Endothelial cell of umbilical vein (primary cell): ENCODE measurements around the gene GNPDA1. TPM values are rescaled to one million over a fixed set of nuclear protein-coding genes. Genes with fewer than 3 reads are reported as not detected.

Experiments used
- BruUV-seq: library from RNA; stranded (reverse); fragments of 400-500 nt; replicated peaks from 2 replicates; lab custom pipeline; 2021; lab: Mats Ljungman, UMichigan
- CTCF ChIA-PET: fragments of 300-600, 350-600 bp; sonication (Branson Sonifier 250); formaldehyde crosslinking; loops from one replicate; lab custom pipeline; 2021; ENCODE audit warnings: antibody characterized with exemption, inconsistent platforms; lab: Charles Lee
- POLR2A ChIA-PET: fragments of 300-600, 350-600 bp; sonication (Branson Sonifier 250); formaldehyde crosslinking; loops from one replicate; lab custom pipeline; 2021; ENCODE audit warnings: antibody characterized with exemption, inconsistent platforms; lab: Charles Lee
- DNase-seq: peaks from one replicate; pipeline ENCODE4 v3.0.0-alpha.2; 2011; ENCODE audit warnings: low read depth, low spot score
- FAIRE-seq: peaks from 2 replicates; lab custom pipeline; 2011; peaks lifted over from hg19 to GRCh38; lab: Jason Lieb, UNC
- H2AFZ ChIP-seq: 2 replicates; pipeline ENCODE4 v1.6.0; 2012; ENCODE audit warnings: low read depth, low read length, control low read depth, inconsistent platforms
- H3K27ac ChIP-seq: 2 replicates; pipeline ENCODE4 v1.5.1; 2011; ENCODE audit warnings: low read depth, mild to moderate bottlenecking, control low read depth, low read length, moderate library complexity; ENCODE audit not compliant: insufficient read depth
- H3K27me3 ChIP-seq, 2 experiments: 2 replicates each; pipeline versions ENCODE4 v1.6.0 to v1.6.1; 2011; ENCODE audit warnings: low read length in 2 of 2, mixed read lengths in 1 of 2; ENCODE audit not compliant: control insufficient read depth in 2 of 2, insufficient read depth in 2 of 2
- H3K36me3 ChIP-seq, 2 experiments: 2 replicates in 1 of 2; 3 replicates in 1 of 2; pipeline ENCODE4 v1.5.1; 2011; ENCODE audit warnings: low read length in 2 of 2, mild to moderate bottlenecking in 1 of 2, moderate library complexity in 1 of 2; ENCODE audit not compliant: control insufficient read depth in 2 of 2, insufficient read depth in 2 of 2; ENCODE audit errors: extremely low read depth in 1 of 2
- H3K4me1 ChIP-seq: 3 replicates; pipeline ENCODE4 v1.5.1; 2011; ENCODE audit warnings: mild to moderate bottlenecking, low read length; ENCODE audit not compliant: control insufficient read depth, insufficient read depth; ENCODE audit errors: extremely low read depth
- H3K4me2 ChIP-seq: 2 replicates; pipeline ENCODE4 v1.6.1; 2011; ENCODE audit warnings: low read length, control low read depth, mixed read lengths; ENCODE audit not compliant: insufficient read depth
- H3K4me3 ChIP-seq, 3 experiments: fragments of 200-600 bp in 1 of 3; sonication (generic), shearing (Covaris generic) in 1 of 3; replicated peaks in 1 of 3; 2 replicates each; pipeline ENCODE4 v1.5.1; 2011 to 2016; ENCODE audit warnings: control low read depth in 3 of 3, low read length in 3 of 3, mild to moderate bottlenecking in 2 of 3, inconsistent platforms in 1 of 3, low read depth in 1 of 3, moderate library complexity in 1 of 3; ENCODE audit not compliant: insufficient read depth in 1 of 3
- H3K79me2 ChIP-seq: 2 replicates; pipeline ENCODE4 v1.6.0; 2012; ENCODE audit warnings: low read length, inconsistent platforms; ENCODE audit not compliant: control insufficient read depth, insufficient read depth
- H3K9ac ChIP-seq: replicated peaks from 2 replicates; pipeline ENCODE3; 2011; ENCODE audit warnings: low read length, control low read depth; ENCODE audit not compliant: insufficient read depth; ENCODE audit errors: extremely low read depth
- H3K9me1 ChIP-seq: replicated peaks from 3 replicates; pipeline ENCODE4 v1.6.0; 2011; ENCODE audit warnings: mild to moderate bottlenecking, low read length; ENCODE audit not compliant: control insufficient read depth, insufficient read depth; ENCODE audit errors: extremely low read depth
- H3K9me3 ChIP-seq: replicated peaks from 2 replicates; pipeline ENCODE4 v1.5.1; 2012; ENCODE audit warnings: low read length, inconsistent platforms; ENCODE audit not compliant: control insufficient read depth, insufficient read depth
- H4K20me1 ChIP-seq: replicated peaks from 2 replicates; pipeline ENCODE3; 2011; ENCODE audit warnings: mild to moderate bottlenecking, low read length; ENCODE audit not compliant: control insufficient read depth, insufficient read depth; ENCODE audit errors: extremely low read depth
- EZH2 ChIP-seq: IDR thresholded peaks from 2 replicates; pipeline ENCODE4 v1.6.1; 2012; ENCODE audit warnings: borderline replicate concordance, low read depth, mild to moderate bottlenecking, moderate library complexity, low read length, inconsistent platforms; ENCODE audit not compliant: severe bottlenecking
- FOS ChIP-seq: IDR thresholded peaks from 2 replicates; pipeline ENCODE4 v1.6.1; 2011; ENCODE audit warnings: mild to moderate bottlenecking, low read length, moderate library complexity, borderline replicate concordance; ENCODE audit not compliant: insufficient read depth
- GATA2 ChIP-seq: IDR thresholded peaks from 2 replicates; pipeline ENCODE4 v1.7.0; 2011; ENCODE audit warnings: low read depth, mild to moderate bottlenecking, moderate library complexity, mixed read lengths, low read length; ENCODE audit not compliant: insufficient read length, insufficient read depth
- JUN ChIP-seq: IDR thresholded peaks from 2 replicates; pipeline ENCODE4 v1.6.1; 2011; ENCODE audit warnings: borderline replicate concordance, low read depth; ENCODE audit not compliant: insufficient read length, insufficient read depth
- MYC ChIP-seq: IDR thresholded peaks from one replicate; pipeline ENCODE4 v1.6.1; 2011; ENCODE audit warnings: mild to moderate bottlenecking, low read depth, low read length
- POLR2A ChIP-seq: IDR thresholded peaks from 2 replicates; pipeline ENCODE4 v1.6.1; 2012; ENCODE audit warnings: low read depth, mild to moderate bottlenecking, control low read depth, low read length
- POLR2AphosphoS5 ChIP-seq: IDR thresholded peaks from 2 replicates; pipeline ENCODE4 v1.6.1; 2012; ENCODE audit warnings: low read depth, mild to moderate bottlenecking, control low read depth, low read length, moderate library complexity; ENCODE audit not compliant: insufficient read depth
- dilution Hi-C: fragments of 300-500 bp; cut with MboI; formaldehyde crosslinking; loops from one replicate; pipeline ENCODE4 v1.15.0; 2019; ENCODE audit warnings: low sequenced_read_pairs; ENCODE audit not compliant: extremely low pct_ligation_motif_present
- intact Hi-C: fragments of 100-400 bp; cut with micrococcal nuclease; formaldehyde crosslinking; loops from one replicate; pipeline ENCODE4 v1.10.0; 2022
- polyA plus RNA-seq, 4 experiments: library from polyadenylated mRNA; depleted of rRNA in 3 of 4; stranded (reverse) in 3 of 4; unstranded in 1 of 4; fragments of >200 nt; gene quantifications; 2 replicates each; pipeline versions ENCODE4 v1.2.1 to v1.2.3, GENCODE V29; 2011 to 2012; ENCODE audit warnings: missing spikeins in 1 of 4
- total RNA-seq: library from RNA; stranded (reverse); gene quantifications from 2 replicates; pipeline ENCODE4 v1.2.3, GENCODE V29; 2021
- TF ChIP-seq, protein P1 (sequence below): IDR thresholded peaks from 2 replicates; pipeline ENCODE4 v1.6.1; 2011; ENCODE audit not compliant: insufficient read depth, insufficient read length
- TF ChIP-seq, protein P2 (sequence below), 2 donors: IDR thresholded peaks; 1 replicate in 1 of 2; 2 replicates in 1 of 2; pipeline ENCODE4 v1.5.1; 2011; ENCODE audit warnings: low read length in 2 of 2, mild to moderate bottlenecking in 2 of 2, moderate library complexity in 2 of 2, control low read depth in 1 of 2, inconsistent platforms in 1 of 2, low read depth in 1 of 2; ENCODE audit not compliant: insufficient read depth in 1 of 2; ENCODE audit errors: extremely low read depth in 1 of 2

GNPDA1 gene
- total and polyA plus RNA-seq, 2 donors (not counting 3 experiments of a cell fraction or from before 2014, with no cell fraction given): 22.5 to 49.3 TPM

DNA sequence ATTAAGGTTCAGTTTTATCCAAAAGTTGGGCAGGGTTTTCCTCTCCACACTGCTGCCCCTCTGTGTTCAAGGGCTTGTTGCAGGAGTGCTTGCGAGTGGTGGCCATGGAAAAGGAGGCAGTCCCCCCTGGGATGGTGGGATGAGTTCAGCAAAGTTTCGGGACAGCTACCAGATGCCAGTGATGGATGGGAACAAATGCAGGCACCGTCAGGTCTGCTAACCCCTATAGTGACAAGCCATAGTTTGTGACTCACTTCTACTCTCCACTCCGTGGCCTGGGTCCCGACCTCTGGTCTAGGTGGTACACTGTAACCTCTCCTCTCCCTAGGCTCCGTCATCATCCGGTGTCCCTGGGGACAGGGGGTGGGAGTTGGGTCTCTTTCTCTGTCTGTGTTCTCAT lies 47.8 kb downstream of the GNPDA1 start:
- Histone ChIP-seq H3K9me3 (no peaks in the 10 kb centered on the region), H3K4me2 (no peak overlapping the region), H2AFZ (no peak overlapping the region), H3K4me1 (peaks cover 15% of the 10 kb centered on the region), H3K27me3 (no peaks in the 10 kb centered on the region), H3K4me3 (no peak overlapping the region), H3K9ac (no peak overlapping the region), H3K36me3 (no peaks in the 10 kb centered on the region), H3K9me1 (no peaks in the 10 kb centered on the region), H3K27ac (no peak overlapping the region), H3K79me2 (peaks cover 8% of the 10 kb centered on the region), H4K20me1 (no peaks in the 10 kb centered on the region)
- intact Hi-C loops: no loop called here
- ChIA-PET POLR2A (no interaction called here), CTCF (interaction anchor here (1.6 kb wide), 1 partner anchor 269 kb away, joined by 4 read pairs; no protein-coding TSS in a partner anchor)
- no TSS peak for BruUV-seq
- DNase-seq (no peak), FAIRE-seq (no peak)
- TF ChIP-seq FOS: no peak
- dilution Hi-C loops: no loop called here

DNA sequence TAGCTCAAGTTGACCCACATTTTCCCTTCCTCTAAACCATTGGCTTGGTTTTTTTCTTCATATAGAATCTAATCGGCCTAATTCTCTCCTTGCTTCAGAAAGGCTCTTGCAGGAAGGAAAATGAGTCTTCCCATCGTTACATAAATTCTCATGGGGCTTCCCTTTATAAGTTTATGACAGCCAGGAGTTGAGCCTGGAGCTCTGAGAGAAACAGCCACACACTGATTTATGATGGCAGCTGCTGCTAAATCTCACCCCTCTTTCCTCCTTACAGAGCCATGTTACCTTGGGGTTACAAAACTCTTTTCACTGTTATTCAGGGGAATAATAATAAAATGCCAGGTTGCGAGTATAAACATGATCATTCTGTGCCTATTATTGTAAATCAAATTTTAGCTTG lies 49.1 kb downstream of the GNPDA1 start:
- no peak for FAIRE-seq
- DNase-seq: no peak
- no peaks in the 10 kb centered on the region for H3K27me3 ChIP-seq
- ChIA-PET CTCF (interaction anchor here (0.9 to 8.5 kb wide), 5 partner anchors 12 to 299 kb away, joined by 3 to 303 read pairs (median 4); no protein-coding TSS in a partner anchor), POLR2A (no interaction called here)
- no peak overlapping the region for H3K4me2 ChIP-seq
- no peaks in the 10 kb centered on the region for H3K79me2 ChIP-seq
- no TSS peak for BruUV-seq
- H3K4me1 ChIP-seq: peaks cover 18% of the 10 kb centered on the region
- no peaks in the 10 kb centered on the region for H3K9me1 ChIP-seq
- dilution Hi-C loops: no loop called here
- no peaks in the 10 kb centered on the region for H3K36me3 ChIP-seq
- TF ChIP-seq GATA2 (no peak), POLR2A (no peak), EZH2 (no peak), POLR2AphosphoS5 (no peak), FOS (no peak), JUN (no peak), MYC (no peak)
- TF ChIP-seq, protein P1, sequence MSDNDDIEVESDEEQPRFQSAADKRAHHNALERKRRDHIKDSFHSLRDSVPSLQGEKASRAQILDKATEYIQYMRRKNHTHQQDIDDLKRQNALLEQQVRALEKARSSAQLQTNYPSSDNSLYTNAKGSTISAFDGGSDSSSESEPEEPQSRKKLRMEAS: no peak
- TF ChIP-seq, protein P2, sequence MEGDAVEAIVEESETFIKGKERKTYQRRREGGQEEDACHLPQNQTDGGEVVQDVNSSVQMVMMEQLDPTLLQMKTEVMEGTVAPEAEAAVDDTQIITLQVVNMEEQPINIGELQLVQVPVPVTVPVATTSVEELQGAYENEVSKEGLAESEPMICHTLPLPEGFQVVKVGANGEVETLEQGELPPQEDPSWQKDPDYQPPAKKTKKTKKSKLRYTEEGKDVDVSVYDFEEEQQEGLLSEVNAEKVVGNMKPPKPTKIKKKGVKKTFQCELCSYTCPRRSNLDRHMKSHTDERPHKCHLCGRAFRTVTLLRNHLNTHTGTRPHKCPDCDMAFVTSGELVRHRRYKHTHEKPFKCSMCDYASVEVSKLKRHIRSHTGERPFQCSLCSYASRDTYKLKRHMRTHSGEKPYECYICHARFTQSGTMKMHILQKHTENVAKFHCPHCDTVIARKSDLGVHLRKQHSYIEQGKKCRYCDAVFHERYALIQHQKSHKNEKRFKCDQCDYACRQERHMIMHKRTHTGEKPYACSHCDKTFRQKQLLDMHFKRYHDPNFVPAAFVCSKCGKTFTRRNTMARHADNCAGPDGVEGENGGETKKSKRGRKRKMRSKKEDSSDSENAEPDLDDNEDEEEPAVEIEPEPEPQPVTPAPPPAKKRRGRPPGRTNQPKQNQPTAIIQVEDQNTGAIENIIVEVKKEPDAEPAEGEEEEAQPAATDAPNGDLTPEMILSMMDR (IDR thresholded peaks at IDR 0.05; ENCODE audit: extremely low read depth in 1 of 2, insufficient read depth in 1 of 2, low read depth in 1 of 2, low read length in 2 of 2): no peak
- H3K9ac ChIP-seq: no peak overlapping the region
- no peak overlapping the region for H3K27ac ChIP-seq
- no peaks in the 10 kb centered on the region for H3K9me3 ChIP-seq
- no peaks in the 10 kb centered on the region for H4K20me1 ChIP-seq
- intact Hi-C loops: no loop called here
- no peak overlapping the region for H2AFZ ChIP-seq
- H3K4me3 ChIP-seq: no peak overlapping the region
